OCI-LY7 (cell line): ENCODE measurements around the gene MALRD1. TPM values are rescaled to one million over a fixed set of nuclear protein-coding genes. Genes with fewer than 3 reads are reported as not detected.

Experiments
- BruUV-seq: library from RNA; stranded (reverse); fragments of 400-500 nt; replicated peaks from 2 replicates; lab custom pipeline; 2021; lab: Mats Ljungman, UMichigan
- CTCF ChIA-PET: fragments of 300-600 bp; sonication (Branson Sonifier 250); formaldehyde crosslinking; loops from one replicate; lab custom pipeline; 2022; ENCODE audit warnings: antibody characterized with exemption; ENCODE audit not compliant: unreplicated experiment; lab: Charles Lee
- POLR2A ChIA-PET: fragments of 300-600 bp; sonication (Branson Sonifier 250); formaldehyde crosslinking; loops from one replicate; lab custom pipeline; 2022; ENCODE audit warnings: antibody characterized with exemption; lab: Charles Lee
- DNase-seq: peaks from one replicate; pipeline ENCODE4 v3.0.0-alpha.2; 2015; ENCODE audit warnings: low spot score
- H2AFZ ChIP-seq: fragments of 200-600 bp; sonication (generic), shearing (Covaris generic); 2 replicates; pipeline ENCODE4 v1.6.1; 2014; ENCODE audit warnings: mild to moderate bottlenecking, antibody characterized with exemption, low read length, moderate library complexity
- H3K27ac ChIP-seq: fragments of 200-600 bp; sonication (generic); 2 replicates; pipeline ENCODE4 v1.5.1; 2014; ENCODE audit warnings: mixed run types, low read depth, mild to moderate bottlenecking, moderate library complexity, low read length, inconsistent platforms; ENCODE audit not compliant: poor library complexity, severe bottlenecking
- H3K36me3 ChIP-seq: fragments of 200-600 bp; sonication (generic); 2 replicates; pipeline ENCODE4 v1.6.1; 2014; ENCODE audit warnings: mild to moderate bottlenecking, antibody characterized with exemption, low read length, moderate library complexity, mixed read lengths; ENCODE audit not compliant: insufficient read depth
- H3K4me1 ChIP-seq: fragments of 200-600 bp; sonication (generic); 2 replicates; pipeline ENCODE4 v1.5.1; 2014; ENCODE audit warnings: mild to moderate bottlenecking, low read length; ENCODE audit not compliant: insufficient read depth, poor library complexity, severe bottlenecking
- H3K4me2 ChIP-seq: fragments of 200-600 bp; sonication (generic); 2 replicates; pipeline ENCODE4 v1.6.1; 2014; ENCODE audit warnings: mild to moderate bottlenecking, low read length
- H3K4me3 ChIP-seq: fragments of 200-600 bp; sonication (generic); 2 replicates; pipeline ENCODE4 v1.5.1; 2014; ENCODE audit warnings: mild to moderate bottlenecking, low read depth, low read length; ENCODE audit not compliant: poor library complexity, severe bottlenecking
- H3K79me2 ChIP-seq: fragments of 200-600 bp; sonication (generic); 2 replicates; pipeline ENCODE4 v1.6.1; 2016; ENCODE audit warnings: low read depth, mild to moderate bottlenecking, low read length, moderate library complexity, mixed read lengths; ENCODE audit not compliant: insufficient read depth
- H3K9me2 ChIP-seq: fragments of 200-600 bp; sonication (generic); 2 replicates; pipeline ENCODE4 v1.6.1; 2016; ENCODE audit warnings: mild to moderate bottlenecking, low read length, mixed read lengths; ENCODE audit not compliant: insufficient read depth
- H3K9me3 ChIP-seq: fragments of 200-600 bp; sonication (generic); 2 replicates; pipeline ENCODE4 v1.6.1; 2014; ENCODE audit warnings: mild to moderate bottlenecking, mixed run types, low read length, mixed read lengths
- H4K20me1 ChIP-seq: fragments of 200-600 bp; sonication (generic); 2 replicates; pipeline ENCODE4 v1.6.1; 2014; ENCODE audit warnings: mild to moderate bottlenecking, antibody characterized with exemption, low read length, moderate library complexity, mixed read lengths; ENCODE audit not compliant: insufficient read depth
- EZH2phosphoT487 ChIP-seq: fragments of 200-600 bp; sonication (generic); IDR thresholded peaks from 2 replicates; pipeline ENCODE4 v1.6.1; 2018; ENCODE audit warnings: low read depth, borderline replicate concordance, mild to moderate bottlenecking, mixed run types, antibody characterized with exemption, low read length, moderate library complexity, mixed read lengths
- intact Hi-C: fragments of 100-400 bp; cut with micrococcal nuclease; formaldehyde crosslinking; loops from one replicate; pipeline ENCODE4 v1.10.0; 2022; ENCODE audit not compliant: unreplicated experiment
- total RNA-seq, 2 experiments: library from RNA; depleted of rRNA in 1 of 2; stranded (reverse); fragments of >200 nt in 1 of 2; shearing (Covaris generic) in 1 of 2; gene quantifications; 2 replicates each; pipeline ENCODE4 v1.2.3, GENCODE V29; 2014 to 2022
- TF ChIP-seq, protein P1 (sequence below): fragments of 200-600 bp; sonication (generic); conservative IDR thresholded peaks from 2 replicates; pipeline ENCODE4 v1.5.1; 2014; ENCODE audit warnings: mild to moderate bottlenecking, antibody characterized with exemption, low read length, moderate library complexity, mixed read lengths

MALRD1 gene
- total RNA-seq, 2 experiments from 2014 or later = not detected

DNA sequence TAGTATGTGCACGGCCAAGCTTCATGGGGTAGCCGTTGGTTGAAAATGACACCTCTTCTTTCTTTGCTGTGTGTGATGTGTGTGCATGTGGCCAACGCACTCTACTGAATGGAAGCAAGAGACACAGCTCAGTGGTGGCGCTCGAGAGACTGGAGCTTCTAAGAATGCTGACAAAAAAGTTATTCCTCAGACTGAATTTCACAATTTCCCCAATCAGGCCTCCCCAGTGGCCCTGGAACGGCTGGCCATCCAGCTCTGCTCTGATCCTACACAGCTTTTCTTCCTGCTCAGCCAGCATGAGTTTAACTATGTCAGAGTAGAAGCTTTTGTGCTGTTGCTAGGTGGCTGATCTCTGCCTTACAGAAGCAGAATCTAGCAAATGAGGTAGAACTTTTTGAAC lies 581.0 kb downstream of the MALRD1 start:
- no peaks in the 10 kb centered on the region for H3K36me3 ChIP-seq
- no peaks in the 10 kb centered on the region for H3K4me1 ChIP-seq
- H3K9me3 ChIP-seq = no peaks in the 10 kb centered on the region
- no peaks in the 10 kb centered on the region for H4K20me1 ChIP-seq
- H3K27ac ChIP-seq = no peak overlapping the region
- H3K4me3 ChIP-seq = no peak overlapping the region
- no peaks in the 10 kb centered on the region for H3K9me2 ChIP-seq
- H3K4me2 ChIP-seq = no peak overlapping the region
- no peaks in the 10 kb centered on the region for H3K79me2 ChIP-seq
- TF ChIP-seq EZH2phosphoT487 = no peak
- TF ChIP-seq, protein P1, sequence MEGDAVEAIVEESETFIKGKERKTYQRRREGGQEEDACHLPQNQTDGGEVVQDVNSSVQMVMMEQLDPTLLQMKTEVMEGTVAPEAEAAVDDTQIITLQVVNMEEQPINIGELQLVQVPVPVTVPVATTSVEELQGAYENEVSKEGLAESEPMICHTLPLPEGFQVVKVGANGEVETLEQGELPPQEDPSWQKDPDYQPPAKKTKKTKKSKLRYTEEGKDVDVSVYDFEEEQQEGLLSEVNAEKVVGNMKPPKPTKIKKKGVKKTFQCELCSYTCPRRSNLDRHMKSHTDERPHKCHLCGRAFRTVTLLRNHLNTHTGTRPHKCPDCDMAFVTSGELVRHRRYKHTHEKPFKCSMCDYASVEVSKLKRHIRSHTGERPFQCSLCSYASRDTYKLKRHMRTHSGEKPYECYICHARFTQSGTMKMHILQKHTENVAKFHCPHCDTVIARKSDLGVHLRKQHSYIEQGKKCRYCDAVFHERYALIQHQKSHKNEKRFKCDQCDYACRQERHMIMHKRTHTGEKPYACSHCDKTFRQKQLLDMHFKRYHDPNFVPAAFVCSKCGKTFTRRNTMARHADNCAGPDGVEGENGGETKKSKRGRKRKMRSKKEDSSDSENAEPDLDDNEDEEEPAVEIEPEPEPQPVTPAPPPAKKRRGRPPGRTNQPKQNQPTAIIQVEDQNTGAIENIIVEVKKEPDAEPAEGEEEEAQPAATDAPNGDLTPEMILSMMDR = no peak
- BruUV-seq = no TSS peak
- ChIA-PET CTCF (no interaction called here), POLR2A (interaction anchor here (0.6 kb wide), 1 partner anchor 476 kb away, joined by 3 read pairs; no protein-coding TSS in a partner anchor)
- H2AFZ ChIP-seq = no peak overlapping the region
- no peak for DNase-seq
- intact Hi-C loops = no loop called here

DNA sequence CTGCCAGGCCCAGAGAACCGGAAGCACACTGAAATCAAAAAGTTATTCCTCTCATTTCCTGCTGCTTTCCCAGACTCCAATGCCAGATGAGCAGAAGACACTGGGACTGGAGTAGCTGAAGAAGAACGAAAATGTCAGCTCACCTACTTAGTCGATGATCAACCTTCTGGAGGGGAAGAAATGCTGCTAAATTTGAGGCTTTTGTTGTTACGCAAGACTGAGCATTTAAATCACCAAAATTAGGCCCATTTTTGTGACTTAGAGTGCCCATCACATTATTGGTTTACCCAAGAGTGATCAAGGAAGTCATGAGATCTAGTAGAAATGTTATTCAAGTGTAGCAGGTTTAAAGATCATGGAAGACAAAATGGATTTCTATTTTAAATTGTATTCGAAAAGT lies 585.6 kb downstream of the MALRD1 start:
- no TSS peak for BruUV-seq
- Histone ChIP-seq H3K79me2 (no peaks in the 10 kb centered on the region), H3K27ac (no peak overlapping the region), H3K4me2 (no peak overlapping the region), H3K9me3 (no peaks in the 10 kb centered on the region), H3K4me1 (no peaks in the 10 kb centered on the region), H3K9me2 (no peaks in the 10 kb centered on the region), H3K4me3 (no peak overlapping the region), H4K20me1 (no peaks in the 10 kb centered on the region), H2AFZ (no peak overlapping the region), H3K36me3 (no peaks in the 10 kb centered on the region)
- intact Hi-C loops = no loop called here
- CTCF ChIA-PET = no interaction called here
- no peak for TF ChIP-seq EZH2phosphoT487
- TF ChIP-seq, protein P1 = no peak
- POLR2A ChIA-PET = interaction anchor here (0.6 kb wide), 1 partner anchor 9 kb away, joined by 4 read pairs; no protein-coding TSS in a partner anchor
- no peak for DNase-seq

DNA sequence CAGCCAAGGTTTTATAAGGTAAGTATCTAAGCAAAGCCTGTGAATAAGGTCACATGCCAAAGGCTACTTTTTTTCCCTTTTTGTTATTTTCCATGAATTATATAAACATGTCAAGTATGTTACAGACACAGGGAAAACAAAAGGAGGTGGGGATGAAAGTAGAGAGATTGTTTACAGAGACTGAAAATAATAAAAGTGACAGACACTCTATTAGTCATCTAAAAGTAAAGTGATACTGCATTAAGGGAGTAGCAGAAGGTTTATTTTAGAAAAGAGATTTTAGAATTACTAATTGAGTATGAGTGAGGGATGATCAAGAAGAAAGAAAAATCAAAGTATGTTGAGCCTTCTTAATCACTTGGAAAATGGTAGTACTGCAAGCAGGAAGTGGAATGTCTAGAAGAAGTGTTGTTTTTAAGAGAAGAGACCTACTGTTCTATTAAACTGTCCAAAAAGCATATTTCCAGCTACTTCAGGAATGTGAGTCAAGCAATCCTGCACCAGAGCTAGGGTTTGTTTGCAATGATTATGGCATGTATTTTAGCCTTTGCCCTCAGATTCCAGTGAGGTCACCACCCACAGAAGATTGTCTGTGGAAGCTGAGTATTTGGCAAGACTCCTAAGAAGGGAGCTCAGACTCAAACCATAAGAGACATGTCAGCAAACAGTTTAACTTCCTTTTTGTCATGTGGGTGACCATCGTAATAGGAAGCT lies 589.7 kb downstream of the MALRD1 start:
- no peak overlapping the region for H2AFZ ChIP-seq
- no peak overlapping the region for H3K27ac ChIP-seq
- intact Hi-C loops = no loop called here
- H3K9me2 ChIP-seq = no peaks in the 10 kb centered on the region
- ChIA-PET CTCF (no interaction called here), POLR2A (no interaction called here)
- no peak for DNase-seq
- no peaks in the 10 kb centered on the region for H3K79me2 ChIP-seq
- no peak overlapping the region for H3K4me3 ChIP-seq
- TF ChIP-seq, protein P1 = no peak
- no peak for TF ChIP-seq EZH2phosphoT487
- H3K4me2 ChIP-seq = no peak overlapping the region
- no peaks in the 10 kb centered on the region for H3K4me1 ChIP-seq
- no peaks in the 10 kb centered on the region for H3K36me3 ChIP-seq
- BruUV-seq = no TSS peak
- H4K20me1 ChIP-seq = no peaks in the 10 kb centered on the region
- no peaks in the 10 kb centered on the region for H3K9me3 ChIP-seq
